Astrocyte (in vitro differentiated cells and primary cell): ENCODE measurements around the gene CCDC71.

ENCODE experiments used
- EZH2 ChIP-seq: IDR thresholded peaks from 2 replicates; pipeline ENCODE4 v1.6.1; 2012; ENCODE audit warnings: mild to moderate bottlenecking, low read length, inconsistent platforms; ENCODE audit not compliant: insufficient read depth
- TF ChIP-seq, protein P1 (sequence below): IDR thresholded peaks from 2 replicates; pipeline ENCODE4 v1.5.1; 2011; ENCODE audit warnings: low read depth, mild to moderate bottlenecking, inconsistent platforms, low read length, moderate library complexity; ENCODE audit not compliant: insufficient read depth

GRCh38 chr3:49172551-49173041 is 6.5 kb upstream of the CCDC71 start:
- TF ChIP-seq, protein P1, sequence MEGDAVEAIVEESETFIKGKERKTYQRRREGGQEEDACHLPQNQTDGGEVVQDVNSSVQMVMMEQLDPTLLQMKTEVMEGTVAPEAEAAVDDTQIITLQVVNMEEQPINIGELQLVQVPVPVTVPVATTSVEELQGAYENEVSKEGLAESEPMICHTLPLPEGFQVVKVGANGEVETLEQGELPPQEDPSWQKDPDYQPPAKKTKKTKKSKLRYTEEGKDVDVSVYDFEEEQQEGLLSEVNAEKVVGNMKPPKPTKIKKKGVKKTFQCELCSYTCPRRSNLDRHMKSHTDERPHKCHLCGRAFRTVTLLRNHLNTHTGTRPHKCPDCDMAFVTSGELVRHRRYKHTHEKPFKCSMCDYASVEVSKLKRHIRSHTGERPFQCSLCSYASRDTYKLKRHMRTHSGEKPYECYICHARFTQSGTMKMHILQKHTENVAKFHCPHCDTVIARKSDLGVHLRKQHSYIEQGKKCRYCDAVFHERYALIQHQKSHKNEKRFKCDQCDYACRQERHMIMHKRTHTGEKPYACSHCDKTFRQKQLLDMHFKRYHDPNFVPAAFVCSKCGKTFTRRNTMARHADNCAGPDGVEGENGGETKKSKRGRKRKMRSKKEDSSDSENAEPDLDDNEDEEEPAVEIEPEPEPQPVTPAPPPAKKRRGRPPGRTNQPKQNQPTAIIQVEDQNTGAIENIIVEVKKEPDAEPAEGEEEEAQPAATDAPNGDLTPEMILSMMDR = no peak
- TF ChIP-seq EZH2 = no peak
